HG03469 (cell line): Measurements from ENCODE around the gene HDGF.
A peak's percentile ranks its signal among the peaks of the same experiment; 100 is the strongest.

Experiments used
- ATAC-seq: cut with Tn5 transposase; IDR thresholded peaks from one replicate; pipeline ENCODE4 v1.9.1; 2021; ENCODE audit warnings: mild to moderate bottlenecking, moderate library complexity, moderate number of reproducible peaks; ENCODE audit not compliant: unreplicated experiment

Gene HDGF

DNA sequence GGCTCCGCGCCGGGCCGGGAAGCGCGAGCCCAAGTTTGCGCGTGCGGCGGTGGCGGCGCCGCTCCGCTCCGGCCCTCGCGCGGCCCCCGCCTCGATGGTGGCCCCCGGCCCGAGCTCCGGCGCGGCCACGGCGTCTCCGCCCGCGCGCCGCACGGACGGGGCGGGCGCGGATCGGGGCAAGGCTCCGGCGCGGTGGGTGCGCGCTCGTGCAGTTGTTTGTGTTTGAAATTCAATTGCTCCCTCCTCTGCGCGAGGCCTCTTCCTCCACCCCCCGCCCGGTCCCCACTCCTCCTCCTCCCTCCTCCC lies at the start of gene HDGF:
Gene HDGF, minus strand, starts transcription at position 225 of the 306 bp plus-strand sequence. CDS start 246 bp downstream, outside the sequence.
- peak; percentile 4 for ATAC-seq

DNA sequence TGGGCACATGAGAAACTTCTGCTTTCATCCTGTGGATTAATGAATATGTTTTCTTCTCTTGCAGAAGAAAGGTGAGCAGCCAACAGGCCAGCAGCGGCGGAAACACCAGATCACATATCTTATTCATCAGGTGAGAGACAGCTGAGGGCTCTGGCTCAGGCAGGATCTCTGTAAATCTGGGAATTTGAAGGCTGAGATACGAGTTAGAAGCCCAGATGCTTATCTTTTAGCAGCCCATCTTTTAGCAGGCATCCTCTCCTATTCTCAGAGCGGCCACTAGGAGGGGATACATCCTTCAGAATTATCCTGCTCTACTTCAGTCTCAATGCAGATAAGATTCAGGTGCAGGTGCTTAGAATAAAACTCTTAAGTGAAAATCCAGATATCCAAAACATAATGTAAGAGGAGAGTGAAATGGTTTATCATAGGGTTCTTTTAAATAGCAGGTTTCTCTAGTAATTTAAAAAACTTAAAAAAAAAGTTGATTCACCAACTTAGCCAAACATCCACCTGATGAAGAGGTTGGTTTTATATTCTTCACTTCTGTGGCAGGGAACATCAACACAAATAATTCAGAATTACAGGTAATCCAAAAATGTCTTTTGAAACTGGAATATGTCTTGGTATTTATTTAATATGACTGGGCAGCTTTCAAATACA lies 45.9 kb upstream of the HDGF start:
- no peak for ATAC-seq

DNA sequence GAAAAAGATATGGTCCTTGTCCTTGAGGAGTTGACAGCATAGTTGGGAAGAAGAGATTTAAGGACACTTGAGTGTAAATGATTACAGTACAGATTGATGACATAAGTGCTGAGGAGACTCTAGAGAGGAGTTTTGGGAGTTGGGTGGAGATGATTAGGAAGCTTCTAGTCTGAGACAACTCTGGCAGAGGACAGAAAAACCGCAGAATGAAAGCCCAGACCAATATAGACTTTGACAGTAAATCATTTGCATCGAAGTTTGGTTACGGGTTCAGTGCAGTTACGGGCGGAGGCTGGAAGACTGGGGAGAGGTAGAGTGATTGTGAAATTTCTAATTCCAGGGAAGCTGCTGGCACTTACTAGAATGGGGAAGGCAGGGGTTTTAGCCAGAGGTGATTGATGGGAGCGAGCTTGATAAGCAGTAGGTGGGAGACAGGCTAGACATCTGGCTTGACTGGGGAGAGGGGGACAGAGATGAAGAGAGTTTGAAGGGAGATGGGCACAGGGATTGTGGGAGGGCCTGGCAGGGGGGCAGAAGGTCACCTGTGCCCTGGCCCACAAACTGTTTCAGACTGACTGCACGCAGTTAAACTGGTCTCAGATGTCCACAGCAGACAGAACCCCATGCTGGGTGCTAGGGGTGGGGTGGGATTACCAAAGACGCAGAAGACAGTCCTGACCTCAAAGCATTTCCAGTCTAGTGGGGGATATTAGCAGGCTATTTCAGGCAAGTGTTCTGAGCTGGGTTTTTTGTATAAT lies 45.0 kb upstream of the HDGF start:
- ATAC-seq: no peak

DNA sequence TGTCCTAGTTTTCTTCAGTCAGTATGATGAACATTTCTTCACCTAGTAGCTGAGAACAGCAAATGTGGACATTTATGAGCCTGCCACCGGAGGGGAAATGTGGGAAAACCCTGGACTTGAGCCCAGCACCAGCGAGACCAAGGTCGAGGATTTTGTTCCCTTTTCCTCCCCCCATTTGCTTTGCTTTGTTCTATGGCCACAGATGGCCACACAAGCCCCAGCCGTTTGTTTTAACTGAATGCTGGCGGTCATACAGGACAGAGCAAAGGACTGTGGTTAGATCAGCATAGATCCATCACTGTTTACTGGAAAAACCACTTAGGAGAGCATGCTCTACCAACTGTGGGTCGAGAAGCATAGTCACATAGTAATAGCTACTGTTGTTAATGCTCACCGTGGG lies 44.3 kb upstream of the HDGF start:
- no peak for ATAC-seq

DNA sequence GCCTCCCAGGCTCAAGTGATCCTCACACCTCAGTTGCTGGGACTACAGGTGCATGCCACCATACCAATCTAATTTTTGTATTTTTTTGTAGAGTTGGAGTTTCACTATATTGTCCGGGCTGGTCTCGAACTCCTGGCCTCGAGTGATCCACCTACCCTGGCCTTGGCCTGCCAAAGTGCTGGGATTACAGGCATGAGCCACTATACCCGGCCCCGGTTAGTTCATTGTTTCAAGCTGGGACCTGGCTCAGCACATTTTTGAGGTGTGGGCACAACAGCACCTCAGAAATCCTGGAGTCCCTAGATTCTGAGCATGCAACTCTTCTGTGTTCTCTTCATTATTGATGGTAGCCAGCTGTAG lies 43.9 kb upstream of the HDGF start:
- no peak for ATAC-seq

DNA sequence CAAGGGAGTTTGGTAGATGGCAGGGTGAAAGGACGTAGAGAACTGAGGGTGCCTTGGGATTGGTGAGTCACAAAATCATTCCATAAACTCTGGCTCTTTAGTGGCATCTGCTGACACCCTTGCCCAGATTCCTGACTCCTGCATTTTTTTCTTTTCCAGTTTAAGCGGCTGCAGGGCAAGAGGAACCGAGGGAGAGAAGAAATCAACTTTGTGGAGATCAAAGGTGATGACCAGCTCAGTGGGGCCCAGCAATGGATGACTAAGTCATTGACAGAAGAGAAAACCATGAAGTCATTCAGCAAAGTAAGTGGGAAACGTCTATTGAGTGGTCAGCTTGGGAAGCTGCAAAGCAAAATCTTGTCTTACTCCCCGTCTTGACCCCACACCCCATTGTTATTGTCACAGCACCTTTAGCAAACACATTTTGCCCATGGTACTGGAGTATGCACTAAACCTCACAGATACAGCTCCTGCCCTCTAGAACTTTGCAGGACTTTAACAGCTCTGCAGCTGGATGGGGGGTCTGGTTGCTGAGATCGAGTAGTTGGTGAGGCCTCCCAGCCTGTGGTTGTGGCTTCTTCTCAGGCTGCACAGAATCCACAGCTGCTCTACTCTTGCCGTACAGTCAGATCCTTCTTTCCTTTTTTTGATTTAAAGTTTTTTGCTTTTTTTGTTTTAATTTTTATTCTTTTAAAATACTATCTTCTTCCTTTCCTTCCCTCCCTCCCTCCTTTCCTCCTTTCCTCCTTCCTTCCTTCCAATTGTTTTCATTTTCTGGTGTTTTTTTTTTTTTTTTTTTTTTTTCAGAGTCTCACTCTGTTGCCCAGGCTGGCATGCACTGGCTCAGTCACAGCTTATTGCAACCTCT lies 43.3 kb upstream of the HDGF start:
- no peak for ATAC-seq

DNA sequence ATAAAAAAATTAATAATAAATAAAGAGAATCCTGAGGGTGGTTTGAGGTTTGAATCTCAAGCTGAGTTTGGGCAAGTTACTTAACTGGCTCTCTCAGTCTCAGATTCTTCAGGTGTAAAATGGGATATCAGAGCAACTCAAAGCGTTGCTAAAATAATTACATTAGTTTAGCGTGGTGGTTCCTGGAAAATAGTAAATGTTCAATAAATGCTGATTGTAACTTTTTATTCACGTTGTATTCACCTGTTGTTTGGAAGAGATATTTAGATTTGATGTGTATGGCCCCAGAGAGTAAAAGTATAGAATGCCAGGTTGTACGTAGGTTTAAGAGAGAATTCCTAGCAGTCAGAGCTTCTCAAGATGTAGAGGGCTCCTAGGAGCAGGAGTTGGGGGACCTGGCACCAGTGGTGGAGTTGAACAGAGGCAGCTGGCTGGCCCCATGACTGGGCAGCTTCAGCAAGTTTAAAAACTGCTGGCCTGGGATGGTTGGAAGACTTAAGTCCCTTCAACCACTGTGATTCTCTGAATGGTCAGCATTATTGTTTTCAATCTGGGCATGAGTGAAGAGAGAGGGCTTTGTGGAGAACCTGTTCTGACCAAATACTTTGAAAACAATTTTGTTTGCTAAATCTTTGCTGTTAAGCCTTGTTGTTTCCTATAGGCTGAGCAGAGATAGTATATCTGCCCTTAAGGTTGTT lies 38.3 kb upstream of the HDGF start:
- no peak for ATAC-seq

DNA sequence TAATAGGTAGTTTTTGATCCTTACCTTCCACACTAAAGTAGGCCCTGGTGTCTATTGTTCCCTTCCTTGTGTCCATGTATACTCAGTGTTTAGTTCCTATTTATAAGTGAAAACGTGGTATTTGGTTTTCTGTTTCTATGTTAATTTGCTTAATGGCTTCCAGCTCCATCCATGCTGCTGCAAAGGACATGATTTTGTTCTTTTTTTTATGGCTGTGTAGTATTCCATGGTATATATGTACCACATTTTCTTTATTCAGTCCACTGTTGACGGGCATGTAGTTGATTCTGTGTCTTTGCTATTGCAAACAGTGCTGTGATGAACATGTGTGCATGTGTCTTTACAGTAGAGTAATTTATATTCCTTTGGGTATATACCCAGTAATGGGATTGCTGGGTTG lies 36.7 kb upstream of the HDGF start:
- ATAC-seq: no peak

DNA sequence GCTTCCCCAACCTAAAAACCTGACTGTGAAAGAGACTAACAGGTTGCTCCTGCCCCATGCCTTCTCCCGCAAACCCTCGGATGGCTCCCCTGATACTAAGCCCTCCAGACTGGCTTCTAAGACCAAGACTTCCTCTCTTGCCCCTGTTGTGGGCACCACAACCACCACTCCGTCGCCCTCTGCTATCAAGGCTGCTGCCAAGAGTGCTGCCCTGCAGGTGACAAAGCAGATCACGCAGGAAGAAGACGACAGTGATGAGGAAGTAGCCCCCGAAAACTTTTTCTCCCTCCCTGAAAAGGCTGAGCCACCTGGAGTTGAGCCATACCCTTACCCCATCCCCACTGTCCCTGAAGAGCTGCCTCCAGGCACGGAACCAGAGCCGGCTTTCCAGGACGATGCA lies 35.2 kb upstream of the HDGF start:
- no peak for ATAC-seq

DNA sequence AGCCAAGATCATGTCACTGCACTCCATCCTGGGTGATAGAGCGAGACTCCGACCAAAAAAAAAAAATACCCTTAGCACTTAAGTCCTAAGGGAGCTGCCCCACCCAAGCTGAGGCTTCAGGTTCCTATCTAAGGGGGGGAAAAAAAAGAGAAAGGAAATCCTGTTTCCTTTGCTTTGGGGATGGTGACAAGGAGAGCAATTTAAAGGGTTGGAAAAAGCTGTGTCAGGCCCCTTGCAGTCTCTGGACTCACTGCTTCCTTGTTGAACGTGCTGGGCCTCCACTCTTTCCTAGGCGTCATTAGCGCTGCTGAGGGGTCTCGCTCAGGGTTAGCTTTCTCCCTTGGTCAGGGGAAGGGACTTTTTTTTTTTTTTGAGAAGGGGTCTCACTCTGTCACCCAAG lies 34.0 kb upstream of the HDGF start:
- no peak for ATAC-seq

DNA sequence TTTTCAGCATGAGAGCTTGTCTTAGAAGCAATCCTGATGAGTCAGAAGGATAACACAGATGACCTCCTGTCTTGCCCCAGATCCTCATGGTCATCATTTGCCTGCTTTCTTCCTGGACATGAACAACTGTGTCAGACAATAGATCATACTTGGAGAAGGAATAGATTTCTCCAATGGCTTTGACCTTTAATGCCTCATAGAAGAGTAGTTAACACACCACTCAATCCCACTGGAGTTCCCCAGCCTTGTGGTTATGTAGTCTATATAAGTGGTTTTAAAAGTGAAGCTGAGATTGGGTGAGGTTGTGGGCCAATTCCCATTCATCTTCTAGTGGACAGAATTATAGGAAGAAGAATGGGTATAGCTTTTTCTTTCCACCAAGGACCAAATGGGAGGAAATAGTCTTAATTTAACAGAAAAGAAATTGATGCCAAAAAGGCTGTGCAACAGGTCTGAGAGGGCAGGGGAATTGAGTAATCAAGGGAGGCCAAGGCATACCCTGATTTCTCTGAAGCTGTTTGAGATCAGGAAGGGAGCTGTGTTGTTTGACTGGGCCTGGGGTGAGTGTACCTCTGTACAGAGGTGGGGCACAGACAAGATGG lies 30.2 kb upstream of the HDGF start:
- ATAC-seq: no peak

DNA sequence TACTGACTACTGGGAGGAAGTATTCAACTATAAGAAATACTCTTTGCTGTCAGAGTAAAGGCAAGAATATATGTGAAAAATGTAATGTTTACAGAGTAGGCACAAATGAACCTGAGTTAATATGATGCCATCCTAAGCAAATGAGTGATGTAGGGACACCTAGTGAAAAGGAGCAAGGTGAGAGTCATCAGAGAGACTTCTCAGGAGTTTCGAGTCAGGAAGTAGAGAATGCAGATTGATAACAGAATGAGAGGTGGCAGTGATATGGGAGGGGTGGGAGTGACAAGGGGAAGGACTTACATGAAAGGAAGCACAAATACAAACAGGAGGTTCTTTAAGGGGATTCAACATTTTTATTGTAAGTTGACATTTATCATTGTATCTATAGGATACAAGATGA lies 26.1 kb upstream of the HDGF start:
- ATAC-seq: no peak

DNA sequence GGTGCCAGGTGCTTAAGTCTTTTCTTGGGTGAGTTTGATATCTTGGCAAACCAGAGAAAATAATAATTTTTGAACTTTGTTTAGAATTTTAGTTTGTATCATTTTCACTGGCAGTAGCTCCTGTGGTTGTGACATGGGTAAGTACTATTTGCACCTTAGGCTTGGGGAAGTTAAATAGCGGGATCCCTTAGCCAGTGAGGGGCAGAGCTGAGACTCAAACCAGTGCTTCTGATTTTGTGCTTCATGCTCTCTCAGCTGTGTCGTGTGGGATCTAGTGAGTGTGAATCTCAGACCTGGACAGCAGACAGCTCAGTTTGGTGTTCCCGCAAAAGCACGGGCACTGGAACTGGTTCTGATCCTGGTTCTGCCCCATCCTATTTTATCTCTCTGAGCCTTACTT lies 25.5 kb upstream of the HDGF start:
- ATAC-seq: no peak

DNA sequence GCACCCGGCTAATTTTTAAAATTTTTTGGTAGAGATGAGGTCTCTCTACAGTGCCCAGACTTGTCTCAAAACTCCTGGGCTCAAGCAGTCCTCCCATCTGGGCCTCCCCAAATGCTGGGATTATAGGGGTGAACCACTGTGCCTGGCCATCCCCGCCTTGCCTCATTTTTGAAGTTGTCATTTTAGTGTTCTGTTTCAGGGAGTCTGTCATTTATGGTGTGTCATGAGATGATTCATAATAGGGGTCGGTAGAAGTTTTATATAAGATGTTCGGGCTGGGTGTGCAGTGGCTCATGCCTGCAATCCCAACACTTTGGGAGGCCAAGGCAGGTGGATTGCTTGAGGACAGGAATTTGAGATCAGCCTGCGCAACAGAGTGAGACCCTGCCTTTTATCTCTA lies 24.3 kb upstream of the HDGF start:
- no peak for ATAC-seq

DNA sequence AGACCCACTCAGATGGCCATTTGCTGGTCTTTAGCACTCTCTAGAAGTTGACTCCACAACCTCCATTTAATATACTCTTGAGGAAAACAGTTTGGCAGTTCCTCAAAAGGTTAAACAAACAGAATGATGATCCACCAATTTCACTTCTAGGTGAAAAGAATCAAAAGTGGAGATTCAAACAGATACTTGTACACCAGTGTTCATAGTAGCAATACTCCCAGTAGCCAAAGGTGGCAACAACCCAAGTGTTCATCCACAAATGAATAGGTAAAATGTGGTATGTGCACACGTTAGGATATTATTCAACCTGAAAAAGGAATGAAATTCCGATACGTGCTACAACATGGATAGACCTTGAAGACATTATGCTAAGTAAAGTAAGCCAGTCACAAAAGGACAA lies 22.1 kb upstream of the HDGF start:
- no peak for ATAC-seq

DNA sequence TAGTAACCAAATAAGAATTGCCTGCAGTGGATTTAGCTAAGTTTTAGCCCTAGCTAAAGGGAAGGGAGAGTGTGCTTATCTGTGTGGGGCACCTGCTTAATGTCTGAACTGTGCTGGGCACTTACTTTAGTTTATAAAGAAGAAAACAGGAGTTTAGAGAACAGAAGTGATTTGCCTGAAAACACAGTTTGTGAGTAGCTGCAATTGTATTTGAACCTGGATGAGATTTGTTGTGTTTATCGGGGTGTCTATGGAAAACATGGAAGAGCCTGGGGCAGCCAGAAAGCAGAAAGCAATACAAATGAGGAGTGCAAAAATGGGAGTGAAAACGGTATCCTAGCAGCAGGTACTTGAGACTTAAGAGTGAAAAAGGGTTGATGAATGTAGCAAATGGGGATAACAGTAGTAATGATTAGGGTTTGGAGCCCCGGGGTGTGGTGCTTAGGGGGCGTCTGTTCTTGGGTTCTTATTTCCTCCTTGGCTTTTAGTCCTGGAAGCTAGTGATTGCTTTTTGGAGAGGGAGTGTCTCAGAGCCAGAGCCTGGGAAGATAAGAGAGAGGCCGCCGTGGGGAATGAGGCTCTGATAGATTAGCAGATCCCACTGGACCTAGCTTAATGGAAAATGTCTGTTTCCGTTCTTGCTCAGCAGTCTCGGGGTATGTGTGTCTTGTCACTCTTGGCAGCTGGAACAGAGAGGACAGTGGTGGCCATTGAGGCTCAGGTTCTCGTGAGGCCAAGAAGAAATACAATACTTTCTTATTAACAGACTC lies 21.4 kb upstream of the HDGF start:
- no peak for ATAC-seq

DNA sequence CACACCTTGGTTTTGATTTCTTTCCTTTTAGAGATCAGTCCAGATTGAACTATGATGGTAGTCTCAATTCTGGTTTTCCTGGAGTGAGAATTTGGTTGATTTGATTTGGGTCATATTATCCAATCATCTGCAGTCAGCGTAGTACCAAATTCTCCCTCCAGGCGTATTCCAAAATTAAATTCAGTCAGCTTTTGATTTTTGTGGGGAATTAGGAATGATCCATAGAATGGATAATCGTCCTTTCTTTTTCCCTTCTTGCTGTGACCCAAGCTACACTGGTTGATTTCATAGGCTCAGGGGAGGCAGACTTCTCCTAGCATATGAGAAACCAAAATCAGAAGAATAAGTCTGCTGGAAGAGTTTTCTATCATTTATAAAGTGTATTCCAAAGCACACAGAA lies 20.7 kb upstream of the HDGF start:
- ATAC-seq: no peak

DNA sequence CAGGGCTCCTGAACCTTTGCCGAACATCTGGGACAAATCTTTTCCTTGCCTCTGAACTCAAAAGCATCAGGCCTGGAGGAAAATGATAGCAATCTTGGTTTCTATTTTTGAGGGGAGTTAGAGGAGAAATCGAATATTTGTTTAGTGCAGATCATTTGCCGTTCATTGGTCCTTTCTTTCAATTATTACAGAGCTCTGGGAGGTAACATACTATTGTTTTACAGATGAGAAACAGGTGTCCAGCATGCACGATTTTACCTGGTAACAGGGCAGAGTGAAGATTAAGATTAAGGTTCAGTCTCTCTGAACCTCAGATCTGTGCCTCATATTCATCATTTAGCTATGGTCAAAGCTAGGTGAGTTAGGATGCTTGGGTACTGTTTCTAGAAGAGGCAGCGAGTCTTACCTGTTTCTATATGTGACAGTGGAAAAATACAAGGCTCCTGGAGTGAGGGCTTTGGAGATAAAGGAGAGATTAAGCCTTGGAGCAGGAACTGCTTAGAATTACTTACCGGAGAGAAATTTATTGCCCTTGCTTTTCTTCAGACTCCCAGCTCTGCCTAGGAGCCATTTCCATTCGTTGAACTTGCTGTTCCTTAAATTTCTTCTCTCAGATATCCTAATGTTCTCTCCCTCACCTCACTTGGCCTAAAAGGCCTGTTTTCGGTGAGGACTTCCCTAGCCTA lies 17.3 kb upstream of the HDGF start:
- ATAC-seq: no peak

DNA sequence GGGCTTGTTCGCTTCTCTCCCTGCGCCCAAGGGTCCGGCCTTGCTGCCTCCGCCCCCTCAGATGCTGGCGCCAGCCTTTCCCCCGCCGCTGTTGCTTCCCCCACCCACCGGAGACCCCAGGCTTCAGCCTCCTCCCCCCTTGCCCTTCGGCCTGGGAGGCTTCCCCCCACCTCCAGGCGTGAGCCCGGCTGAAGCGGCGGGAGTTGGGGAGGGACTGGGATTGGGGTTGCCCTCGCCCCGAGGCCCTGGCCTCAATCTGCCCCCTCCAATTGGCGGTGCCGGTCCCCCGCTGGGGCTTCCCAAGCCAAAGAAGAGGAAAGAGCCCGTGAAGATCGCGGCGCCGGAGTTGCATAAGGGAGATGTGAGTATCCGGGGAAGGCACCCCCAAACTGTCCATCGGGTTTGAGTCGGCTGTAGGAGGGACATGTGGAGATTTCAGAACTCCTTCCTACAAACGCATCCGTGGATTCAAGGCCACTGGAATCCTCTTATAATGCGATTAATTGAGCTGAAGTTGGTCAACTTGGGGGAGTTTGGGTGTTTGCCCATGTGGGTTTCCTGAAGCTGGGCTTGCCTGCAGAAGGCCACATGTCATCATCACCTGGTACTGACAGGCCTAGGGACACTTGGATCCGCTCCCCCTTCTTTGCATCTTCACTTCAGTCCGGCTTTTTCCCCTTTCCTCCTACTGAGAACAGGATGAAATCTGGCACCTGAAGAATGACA lies 16.6 kb upstream of the HDGF start:
- ATAC-seq: no peak
